Gastrocnemius medialis (tissue), 4 donors: Measurements from ENCODE around the gene TMEM121. TPM values are rescaled to one million over a fixed set of nuclear protein-coding genes. Genes with fewer than 3 reads are reported as not detected.
A peak's percentile ranks its signal among the peaks of the same experiment; 100 is the strongest.

Experiments
- ATAC-seq, 2 donors: fragments of 150-250 bp; one replicate each; pipeline ENCODE4 v1.9.1; 2016
- DNase-seq, 2 donors: peaks; one replicate each; pipeline ENCODE4 v3.0.0-alpha.2; 2019
- H3K27ac ChIP-seq, 4 donors: fragments of 200-600 bp; sonication (generic); 1 replicate in 1 of 4; 2 replicates in 3 of 4; pipeline ENCODE4 v1.5.1; 2016 to 2018; ENCODE audit warnings: mild to moderate bottlenecking in 2 of 4, moderate library complexity in 1 of 4
- H3K27me3 ChIP-seq, 3 donors: fragments of 200-600 bp; sonication (generic) in 2 of 3; 1 replicate in 1 of 3; 2 replicates in 2 of 3; pipeline versions ENCODE4 v1.5.1 to v1.6.0; 2016 to 2019; ENCODE audit warnings: mild to moderate bottlenecking in 1 of 3, moderate library complexity in 1 of 3
- H3K36me3 ChIP-seq, 2 donors: fragments of 200-600 bp; sonication (generic) in 1 of 2; one replicate each; pipeline ENCODE4 v1.5.1; 2017 to 2018
- H3K4me1 ChIP-seq, 2 donors: fragments of 200-600 bp; sonication (generic) in 1 of 2; one replicate each; pipeline ENCODE4 v1.5.1; 2016 to 2017; ENCODE audit warnings: mild to moderate bottlenecking in 2 of 2
- H3K4me3 ChIP-seq, 4 donors: fragments of 200-600 bp; sonication (generic) in 3 of 4; 1 replicate in 1 of 4; 2 replicates in 3 of 4; pipeline ENCODE4 v1.5.1; 2016 to 2019; ENCODE audit warnings: mild to moderate bottlenecking in 2 of 4
- H3K9me3 ChIP-seq, 3 donors: fragments of 200-600 bp; sonication (generic) in 2 of 3; 1 replicate in 1 of 3; 2 replicates in 2 of 3; pipeline ENCODE4 v1.5.1; 2016 to 2019
- CTCF ChIP-seq, 5 experiments: fragments of 450-650 bp in 3 of 5; fragments of 200-600 bp in 2 of 5; sonication (generic) in 2 of 5; IDR thresholded peaks in 4 of 5; conservative IDR thresholded peaks in 1 of 5; 1 replicate in 4 of 5; 2 replicates in 1 of 5; pipeline ENCODE4 v1.5.1; 2016 to 2019; ENCODE audit warnings: antibody characterized with exemption in 5 of 5, mild to moderate bottlenecking in 3 of 5, moderate library complexity in 3 of 5
- POLR2A ChIP-seq, 2 donors: fragments of 450-650 bp; IDR thresholded peaks; one replicate each; pipeline ENCODE4 v1.6.1; 2017; ENCODE audit warnings: antibody characterized with exemption in 2 of 2, mild to moderate bottlenecking in 2 of 2, moderate library complexity in 2 of 2
- in situ Hi-C, 4 donors: fragments of 200-750 bp; cut with MboI; loops; one replicate each; pipeline versions ENCODE4 v1.15.0 to v1.8.0; 2017; ENCODE audit warnings: low sequenced_read_pairs in 4 of 4
- intact Hi-C: fragments of 100-400 bp; cut with DNase I; formaldehyde crosslinking; loops from one replicate; pipeline ENCODE4 v1.15.1; 2023; ENCODE audit warnings: low total_unique reads
- total RNA-seq, 4 donors: library from RNA; depleted of rRNA; stranded (reverse); fragments of >200 nt; gene quantifications; one replicate each; pipeline versions ENCODE4 v1.1.0 to v1.2.3, GENCODE V29; 2016

Gene TMEM121
- total RNA-seq, 4 donors from 2014 or later = 1.1 to 1.2 TPM; not detected in 2

GRCh38 chr14:105500726-105501101 is 25.7 kb upstream of the TMEM121 start:
- TF ChIP-seq POLR2A (IDR thresholded peaks at IDR 0.05) (no peak), CTCF (IDR thresholded peaks at IDR 0.05 in 4 of 5, conservative IDR thresholded peaks at IDR 0.05 in 1 of 5) (no peak)
- DNase-seq (no peak), ATAC-seq (no peak)
- H3K27me3 ChIP-seq = no peaks in the 10 kb centered on the region
- no peaks in the 10 kb centered on the region for H3K9me3 ChIP-seq
- peaks cover 0 to 9% of the 10 kb centered on the region in 2 donors for H3K4me1 ChIP-seq
- no peaks in the 10 kb centered on the region for H3K36me3 ChIP-seq
- H3K27ac ChIP-seq = no peak overlapping the region
- H3K4me3 ChIP-seq = no peak overlapping the region
- intact Hi-C loops (no loop called here), in situ Hi-C loops (no loop called here)

- TF ChIP-seq CTCF (IDR thresholded peaks at IDR 0.05 in 4 of 5, conservative IDR thresholded peaks at IDR 0.05 in 1 of 5) (no peak), POLR2A (IDR thresholded peaks at IDR 0.05) (no peak)
- Histone ChIP-seq H3K27me3 (no peaks in the 10 kb centered on the region), H3K4me1 (no peaks in the 10 kb centered on the region), H3K36me3 (no peaks in the 10 kb centered on the region), H3K9me3 (no peaks in the 10 kb centered on the region), H3K4me3 (no peak overlapping the region), H3K27ac (no peak overlapping the region)
- intact Hi-C loops (no loop called here), in situ Hi-C loops (no loop called here)
- peak in 1 of 2 donors; percentile 21 for ATAC-seq
- no peak for DNase-seq
These were observed 24.7 kb upstream of the TMEM121 start for GRCh38 chr14:105501504-105502291.

GRCh38 chr14:105502446-105503295 is 23.7 kb upstream of the TMEM121 start:
- DNase-seq = no peak
- no peak for ATAC-seq
- intact Hi-C loops (no loop called here), in situ Hi-C loops (no loop called here)
- TF ChIP-seq POLR2A (IDR thresholded peaks at IDR 0.05) (no peak), CTCF (IDR thresholded peaks at IDR 0.05 in 4 of 5, conservative IDR thresholded peaks at IDR 0.05 in 1 of 5) (no peak)
- Histone ChIP-seq H3K36me3 (no peaks in the 10 kb centered on the region), H3K27me3 (no peaks in the 10 kb centered on the region), H3K4me1 (no peaks in the 10 kb centered on the region), H3K4me3 (no peak overlapping the region), H3K27ac (no peak overlapping the region), H3K9me3 (no peaks in the 10 kb centered on the region)

GRCh38 chr14:105503296-105503640 is 23.1 kb upstream of the TMEM121 start:
- Histone ChIP-seq H3K27ac (no peak overlapping the region), H3K4me1 (no peaks in the 10 kb centered on the region), H3K27me3 (no peaks in the 10 kb centered on the region), H3K4me3 (no peak overlapping the region), H3K9me3 (no peaks in the 10 kb centered on the region), H3K36me3 (no peaks in the 10 kb centered on the region)
- TF ChIP-seq CTCF (IDR thresholded peaks at IDR 0.05 in 4 of 5, conservative IDR thresholded peaks at IDR 0.05 in 1 of 5) (no peak), POLR2A (IDR thresholded peaks at IDR 0.05) (no peak)
- DNase-seq (no peak), ATAC-seq (no peak)
- intact Hi-C loops (no loop called here), in situ Hi-C loops (no loop called here)
